ENCODE results near the gene VIPAS39. TPM values are rescaled to one million over a fixed set of nuclear protein-coding genes. Genes with fewer than 3 reads are reported as not detected.
"Not testable (repeated sequence)": the region's sequence is repeated elsewhere in the genome, so short reads cannot be mapped to it uniquely, and the experiment has no call there.

The VIPAS39 gene
- total RNA-seq, 1 experiment from 2014 or later, result 28.1 TPM

DNA sequence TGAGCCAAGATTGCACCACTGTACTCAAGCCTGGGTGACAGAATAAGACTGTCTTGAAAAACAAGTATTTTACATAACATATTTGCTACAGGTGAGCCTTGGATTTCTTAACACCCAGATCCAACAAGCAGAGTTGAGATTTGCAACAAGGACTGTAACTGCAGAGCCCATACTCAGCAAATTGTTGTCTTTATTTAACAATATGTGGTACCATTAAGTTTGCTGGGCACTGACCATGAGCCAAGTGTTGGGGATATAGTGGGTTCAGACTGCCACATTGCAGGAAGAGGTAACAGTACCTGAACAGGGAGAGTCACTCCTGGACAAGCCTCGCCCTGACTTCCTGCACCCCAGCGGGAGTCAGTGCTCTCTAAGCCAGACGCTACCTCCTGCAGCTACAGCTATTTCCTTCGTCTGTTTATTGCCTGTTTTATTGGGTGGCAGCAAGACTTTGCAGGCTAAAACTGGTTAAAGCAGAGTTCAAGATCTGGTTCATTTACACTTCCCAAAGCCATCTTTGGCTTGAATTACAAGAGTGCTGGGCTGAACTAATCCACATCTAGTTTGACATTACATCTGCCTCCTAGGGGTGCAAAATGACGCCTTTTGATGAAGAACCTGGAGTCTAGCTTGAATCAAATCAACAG is 12.9 kb upstream of the VIPAS39 start:
- DNase-seq (ENCODE audit: low spot score), result no peak

DNA sequence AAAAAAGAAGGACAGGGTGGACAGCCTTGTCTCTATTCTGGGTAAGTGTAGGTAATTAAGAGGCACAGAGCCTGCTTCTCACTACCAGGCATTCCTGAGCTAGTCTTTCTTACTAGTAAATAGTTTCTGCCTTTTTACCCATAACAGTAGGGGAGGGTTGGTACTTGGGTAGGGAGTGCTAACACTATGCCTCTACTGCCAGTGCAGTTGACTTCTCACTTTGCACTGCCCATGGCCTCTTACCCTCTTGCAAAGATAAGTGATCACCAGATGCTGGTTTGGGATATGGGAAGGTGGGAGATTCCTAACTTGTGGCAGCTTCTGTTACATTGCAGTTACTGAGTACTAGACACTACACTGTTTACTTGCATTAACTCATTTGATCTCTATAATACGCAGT is 12.1 kb upstream of the VIPAS39 start:
- DNase-seq (ENCODE audit: low spot score), result no peak

DNA sequence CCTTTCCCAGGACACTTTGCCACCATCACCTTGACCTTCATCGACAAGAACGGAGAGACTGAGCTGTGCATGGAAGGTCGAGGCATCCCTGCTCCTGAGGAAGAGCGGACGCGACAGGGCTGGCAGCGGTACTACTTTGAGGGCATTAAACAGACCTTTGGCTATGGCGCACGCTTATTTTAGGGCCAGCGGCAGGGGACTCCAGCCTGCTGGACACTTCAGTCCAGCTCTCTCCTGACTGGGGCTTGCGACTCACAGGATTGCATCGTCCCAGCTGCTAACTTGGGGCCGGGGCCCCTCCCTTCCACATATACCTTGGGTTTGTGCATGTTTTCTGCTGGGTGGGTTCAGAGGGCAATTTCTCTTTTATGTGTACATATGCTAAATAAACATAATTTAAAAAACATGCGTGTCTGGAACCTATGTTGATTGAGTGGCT is 11.7 kb upstream of the VIPAS39 start:
- DNase-seq (ENCODE audit: low spot score), result no peak

DNA sequence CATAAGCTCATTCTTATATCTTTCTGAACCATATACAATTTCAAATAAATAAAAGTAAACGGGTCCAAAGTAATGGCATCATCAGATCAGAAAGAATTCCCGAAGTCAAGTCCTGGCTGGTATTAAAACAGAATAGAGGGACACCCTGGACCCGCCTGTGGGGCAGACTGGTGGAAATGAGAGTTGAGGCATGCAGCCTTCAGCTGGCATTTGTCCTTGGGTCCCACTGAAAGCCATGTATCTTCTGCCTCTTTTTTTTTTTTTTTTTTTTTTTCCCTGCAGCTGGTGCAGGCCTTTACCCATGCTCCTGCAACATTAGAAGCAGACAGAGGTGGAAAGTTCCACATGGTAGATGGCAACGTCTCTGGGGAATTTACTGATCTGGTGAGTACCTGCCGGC is 10.4 kb upstream of the VIPAS39 start:
- DNase-seq (ENCODE audit: low spot score), result no peak

DNA sequence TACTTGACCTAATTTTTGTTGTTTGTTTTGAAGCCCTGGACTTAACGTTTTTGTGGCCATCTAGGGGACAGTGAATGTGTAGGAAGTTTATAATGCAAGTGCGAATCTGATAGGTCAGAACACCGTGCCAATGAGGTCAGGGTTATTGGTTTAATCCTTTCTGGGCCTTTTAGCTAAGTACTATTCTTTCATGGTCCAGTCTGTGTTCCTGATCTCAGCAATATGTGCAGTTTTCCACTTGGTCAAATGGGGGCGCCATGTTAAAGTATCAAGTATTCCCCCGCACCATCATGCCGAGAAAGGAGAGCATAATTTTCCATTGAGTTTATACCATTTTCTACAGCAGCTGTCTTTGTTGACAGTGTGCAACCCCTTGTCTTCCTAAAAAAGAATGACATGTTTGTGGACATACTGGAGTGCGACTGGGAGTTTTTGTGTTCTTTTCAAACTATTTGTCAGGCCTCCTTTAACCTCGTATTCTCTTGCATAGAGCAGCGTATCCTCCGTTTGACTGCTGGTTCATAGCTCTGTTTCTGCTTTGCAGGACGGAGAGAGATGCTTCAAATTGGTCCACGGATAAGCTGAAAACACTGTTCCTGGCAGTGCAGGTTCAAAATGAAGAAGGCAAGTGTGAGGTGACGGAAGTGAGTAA is 1.8 kb upstream of the VIPAS39 start:
- peak; percentile 45 for DNase-seq (ENCODE audit: low spot score)

DNA sequence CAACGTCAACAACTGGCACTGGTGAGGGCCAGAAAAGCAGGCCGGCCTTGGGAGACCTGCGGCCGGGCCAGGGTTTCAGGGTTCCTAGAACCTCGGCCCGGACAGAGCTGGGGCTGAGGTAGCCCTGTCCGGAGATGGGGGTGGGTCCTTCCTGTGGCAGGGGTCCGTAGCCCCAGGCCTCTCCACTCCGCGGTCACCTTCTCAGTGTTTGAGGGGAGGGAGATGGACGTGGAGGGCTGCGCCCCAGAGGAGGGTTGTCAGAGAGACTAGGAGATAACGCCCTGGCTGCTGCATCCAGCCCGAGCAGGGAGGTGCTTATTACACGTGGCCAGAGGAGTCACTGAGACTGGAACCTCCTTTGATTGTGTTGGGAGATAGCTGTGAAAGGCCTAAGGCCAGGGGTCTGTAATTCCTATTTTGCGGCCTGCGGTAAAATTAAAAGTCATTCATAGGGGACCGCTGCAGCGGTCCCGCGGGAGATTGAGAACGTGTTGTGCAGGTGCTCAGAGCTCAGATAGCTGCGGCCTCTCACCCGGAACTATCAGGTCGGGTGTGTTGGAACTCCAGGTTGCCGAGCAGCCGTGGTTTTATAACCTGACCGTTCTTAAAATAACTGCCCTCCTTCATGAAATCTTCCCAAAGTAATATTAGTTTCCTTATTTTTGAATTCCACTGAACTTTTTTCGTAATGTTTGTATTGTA is 999 bp upstream of the VIPAS39 start:
- DNase-seq (ENCODE audit: low spot score), result no peak

DNA sequence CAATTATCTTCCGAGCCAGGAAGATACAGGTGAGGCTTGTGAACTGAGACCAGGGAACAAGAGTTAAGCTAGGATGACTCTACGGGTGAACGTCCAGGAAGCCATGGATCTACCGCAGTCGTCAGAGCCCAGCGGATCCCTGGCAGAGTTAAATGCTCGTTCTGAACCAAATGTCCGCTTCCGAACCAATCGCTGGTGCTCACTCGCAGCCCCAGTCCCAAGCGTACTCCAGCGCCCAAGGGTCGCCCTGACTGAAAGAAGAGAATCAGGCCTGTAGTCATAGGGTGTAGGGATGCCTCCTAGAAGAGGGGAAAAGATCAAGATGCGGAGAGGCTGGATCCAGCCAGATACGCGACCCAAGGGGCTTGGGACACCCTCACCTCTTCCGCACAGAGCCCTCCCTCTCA is 283 bp downstream of the VIPAS39 start:
- no peak for DNase-seq (ENCODE audit: low spot score)

DNA sequence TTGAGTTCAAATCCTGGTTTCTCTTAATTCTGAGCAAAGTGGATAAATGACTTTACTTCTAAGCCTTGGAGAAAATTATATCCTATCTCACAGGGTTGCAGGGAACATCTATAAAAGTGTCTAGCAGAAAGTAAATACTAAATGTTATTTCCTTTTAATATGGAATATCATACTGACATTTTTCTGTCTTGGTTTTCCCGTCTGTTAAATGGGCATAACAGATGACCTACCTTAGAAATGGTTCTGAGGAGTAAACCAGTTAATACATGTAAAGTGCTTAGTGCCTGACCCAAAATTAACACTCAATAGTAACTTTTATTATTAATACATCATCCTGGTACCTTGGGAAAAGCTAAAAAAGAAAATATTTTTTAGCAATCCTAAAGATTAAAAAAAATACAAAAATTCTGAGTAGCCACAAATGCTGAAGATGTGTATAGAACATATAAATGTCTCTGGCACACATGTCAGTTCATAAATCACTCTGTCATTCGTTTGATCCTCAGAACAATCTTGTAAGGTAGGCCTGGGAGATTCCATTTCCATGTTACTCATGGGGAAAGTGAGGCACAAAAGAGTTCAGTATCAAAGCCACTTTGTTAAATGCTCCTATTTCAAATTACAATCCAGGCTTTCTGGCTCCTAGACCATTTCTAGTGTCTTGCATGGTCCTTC is 1.3 kb downstream of the VIPAS39 start:
- DNase-seq (ENCODE audit: low spot score), result no peak

DNA sequence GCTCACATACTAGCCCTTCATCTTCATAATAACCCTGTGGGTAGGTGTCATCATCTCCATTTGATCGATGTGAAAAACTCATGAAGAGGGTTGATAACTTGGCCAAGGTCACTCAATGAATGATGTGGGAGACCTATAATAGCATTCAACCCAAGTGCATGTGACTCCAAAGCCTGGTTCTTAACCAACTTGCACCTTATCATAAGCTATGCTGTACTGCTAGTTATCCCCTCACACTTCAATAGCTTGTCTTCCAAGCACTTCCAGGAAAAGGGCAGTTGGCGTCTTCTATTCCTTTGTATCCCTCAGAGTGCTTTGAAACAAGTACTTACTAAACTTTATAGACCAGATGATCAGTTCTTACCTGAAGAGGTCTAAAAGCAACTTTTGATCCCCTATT is 15.2 kb downstream of the VIPAS39 start:
- no peak for DNase-seq (ENCODE audit: low spot score)

DNA sequence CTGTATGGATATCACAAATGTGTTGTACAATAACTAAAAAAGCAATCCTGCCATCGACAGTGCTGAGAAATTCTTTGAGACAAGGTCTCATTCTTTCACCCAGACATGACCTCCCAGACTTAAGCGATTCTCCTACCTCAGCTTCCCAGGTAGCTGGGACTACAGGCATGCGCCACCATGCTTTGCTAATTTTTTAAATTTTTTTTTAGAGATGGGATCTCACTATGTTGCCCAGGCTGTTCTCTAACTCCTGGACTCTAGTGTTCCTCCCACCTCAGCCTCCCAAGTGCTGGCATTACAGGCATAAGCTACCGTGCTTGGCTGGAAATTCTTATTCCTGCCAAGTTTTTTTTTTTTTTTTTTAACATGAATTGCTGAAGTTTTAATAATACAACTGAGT is 17.5 kb downstream of the VIPAS39 start:
- DNase-seq (ENCODE audit: low spot score), result no peak

DNA sequence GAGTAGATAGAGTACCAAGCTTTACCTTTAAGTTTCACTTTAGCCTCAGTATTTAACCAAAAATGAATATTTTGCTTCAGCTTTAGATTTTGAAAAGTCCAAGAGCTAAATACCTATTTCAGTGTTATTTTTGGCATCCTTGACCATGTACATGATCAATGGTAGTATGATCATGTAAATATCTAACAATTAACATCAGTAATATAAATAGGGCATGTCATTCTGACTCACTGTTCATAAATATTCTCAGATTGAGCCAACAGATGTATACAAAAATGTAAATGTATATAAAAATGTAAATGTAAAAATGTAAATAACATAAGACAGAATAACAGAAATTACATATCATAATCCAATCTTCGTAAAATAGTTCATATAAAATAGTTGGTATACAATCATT is 18.8 kb downstream of the VIPAS39 start:
- DNase-seq (ENCODE audit: low spot score), result no peak

DNA sequence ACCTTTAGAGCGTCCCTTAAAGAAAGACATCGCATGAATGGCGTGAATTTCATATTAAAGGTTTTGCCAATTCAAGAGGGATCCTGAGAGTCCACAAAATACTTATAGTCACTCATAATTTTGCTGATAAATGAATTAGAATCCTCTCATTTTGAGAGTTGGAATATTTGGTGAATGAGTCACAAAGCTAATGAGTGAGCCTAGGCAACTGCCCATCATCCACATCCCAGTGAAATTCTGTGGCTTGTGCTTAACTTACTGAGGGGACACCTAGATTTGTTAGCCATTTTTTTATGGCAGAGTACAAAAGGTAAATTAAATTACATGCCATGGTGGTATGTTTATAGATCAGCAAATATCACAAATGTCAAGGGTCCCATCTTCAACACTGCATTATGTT is 21.4 kb downstream of the VIPAS39 start:
- no peak for DNase-seq (ENCODE audit: low spot score)

DNA sequence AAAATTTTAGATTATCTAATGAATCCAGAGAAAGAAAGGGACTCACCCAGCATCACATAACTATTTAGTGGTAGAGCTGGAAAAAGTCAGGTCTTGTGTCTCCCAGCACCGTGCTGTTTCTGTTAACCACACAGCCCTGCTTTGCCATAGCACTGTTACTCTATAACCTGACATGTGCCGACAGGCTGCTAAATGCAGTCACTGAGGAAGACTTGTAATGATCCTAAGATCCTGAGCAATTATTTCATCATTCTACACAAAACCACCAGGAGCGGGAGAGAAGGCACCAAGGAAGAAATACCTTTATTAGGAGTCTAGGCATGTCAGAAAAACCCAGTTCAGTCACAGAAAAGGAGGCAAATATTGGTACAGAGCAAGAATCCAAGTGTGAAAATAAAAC is 31.0 kb downstream of the VIPAS39 start:
- no peak for DNase-seq (ENCODE audit: low spot score)

DNA sequence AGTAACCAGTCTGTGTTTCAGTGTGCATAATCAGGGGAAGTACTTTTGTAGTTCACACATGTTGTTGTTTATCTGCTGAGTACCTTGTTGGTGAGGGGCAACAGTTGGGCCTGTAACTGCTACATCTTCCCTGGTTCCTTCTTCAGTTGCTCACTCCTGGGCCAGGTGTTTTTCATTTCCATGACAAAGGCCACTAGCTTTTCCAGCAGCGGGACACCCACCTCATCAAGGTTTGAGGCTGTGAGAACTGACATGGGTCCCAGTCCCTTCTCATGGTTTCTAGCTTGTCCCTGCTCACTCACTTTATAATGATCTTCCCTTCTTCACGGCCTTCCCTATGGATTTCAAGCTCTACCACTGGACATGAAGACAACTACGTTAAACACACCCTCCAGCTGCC is 32.5 kb downstream of the VIPAS39 start:
- no peak for DNase-seq (ENCODE audit: low spot score)

DNA sequence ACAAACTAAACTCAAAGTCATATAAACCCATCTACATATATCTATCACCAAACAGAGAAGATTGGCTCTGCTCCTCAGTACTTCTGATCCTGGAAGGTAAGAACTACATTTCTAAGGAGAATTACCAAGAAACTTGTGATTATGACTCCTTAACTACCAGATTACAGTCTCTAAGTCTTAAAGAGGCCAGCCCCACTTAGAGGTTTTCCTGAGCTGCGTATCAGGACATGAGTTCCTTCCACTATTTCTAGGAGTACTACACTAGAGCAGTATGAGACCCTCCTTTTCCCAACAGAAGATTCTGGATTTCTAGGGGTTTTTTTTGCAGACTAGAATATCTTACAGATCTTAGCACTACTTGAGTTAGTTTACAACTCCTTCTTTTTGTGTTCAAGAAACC is 34.0 kb downstream of the VIPAS39 start, which contains the start of gene NOXRED1:
NOXRED1 (minus strand) TSS at position 101 of the 400 bp plus-strand sequence. CDS start 634 bp downstream, outside the sequence.
- DNase-seq (ENCODE audit: low spot score), result no peak

DNA sequence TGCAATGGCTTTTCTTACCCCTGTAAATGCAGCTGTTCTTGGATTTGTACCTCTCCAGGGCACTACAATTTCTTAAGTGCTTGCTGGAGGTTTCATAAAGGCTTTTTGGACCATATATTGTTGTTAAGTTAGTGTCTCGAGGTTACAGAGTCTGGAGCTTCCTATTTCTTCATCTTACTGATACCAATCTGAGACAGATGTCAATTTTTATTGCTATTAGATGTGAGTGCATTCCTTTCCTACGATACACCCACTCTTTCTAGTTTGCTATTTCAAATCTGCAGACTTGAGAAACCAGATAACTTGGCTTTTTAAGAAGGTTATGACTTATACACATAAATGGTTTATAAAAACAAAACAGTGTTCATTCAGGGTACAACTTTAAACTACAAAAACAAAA is 36.2 kb downstream of the VIPAS39 start:
- DNase-seq (ENCODE audit: low spot score), result no peak

DNA sequence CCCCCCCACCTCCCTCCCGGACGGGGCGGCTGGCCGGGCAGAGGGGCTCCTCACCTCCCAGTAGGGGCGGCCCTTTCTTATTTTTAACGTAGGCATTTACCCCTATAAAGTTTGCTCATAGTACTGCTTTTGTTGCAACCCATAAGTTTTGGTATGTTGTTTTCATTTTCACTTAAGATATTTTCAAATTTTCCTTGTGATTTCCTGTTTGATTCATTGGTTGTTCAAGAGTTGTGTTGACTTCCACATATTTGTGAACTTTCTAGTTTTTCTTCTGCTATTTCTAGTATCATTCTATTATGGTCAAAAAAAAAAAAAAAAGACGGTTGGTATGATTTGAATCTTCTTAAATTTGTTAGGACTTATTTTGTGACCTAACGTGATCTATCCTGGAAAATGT is 40.6 kb downstream of the VIPAS39 start:
- no peak for DNase-seq (ENCODE audit: low spot score)

DNA sequence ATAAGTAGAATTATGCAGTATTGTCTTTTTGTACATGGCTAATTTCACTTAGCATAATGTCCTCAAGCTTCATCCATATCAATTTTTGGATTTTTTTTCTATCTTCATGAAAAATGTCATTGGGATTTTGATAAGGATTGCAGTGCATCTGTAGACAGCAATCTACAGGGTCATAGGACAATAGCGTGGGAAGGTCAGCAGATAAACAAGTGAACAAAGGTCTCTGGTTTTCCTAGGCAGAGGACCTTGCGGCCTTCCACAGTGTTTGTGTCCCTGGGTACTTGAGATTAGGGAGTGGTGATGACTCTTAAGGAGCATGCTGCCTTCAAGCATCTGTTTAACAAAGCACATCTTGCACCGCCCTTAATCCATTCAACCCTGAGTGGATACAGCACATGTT is 41.3 kb downstream of the VIPAS39 start:
- DNase-seq (ENCODE audit: low spot score), result not testable (repeated sequence)

DNA sequence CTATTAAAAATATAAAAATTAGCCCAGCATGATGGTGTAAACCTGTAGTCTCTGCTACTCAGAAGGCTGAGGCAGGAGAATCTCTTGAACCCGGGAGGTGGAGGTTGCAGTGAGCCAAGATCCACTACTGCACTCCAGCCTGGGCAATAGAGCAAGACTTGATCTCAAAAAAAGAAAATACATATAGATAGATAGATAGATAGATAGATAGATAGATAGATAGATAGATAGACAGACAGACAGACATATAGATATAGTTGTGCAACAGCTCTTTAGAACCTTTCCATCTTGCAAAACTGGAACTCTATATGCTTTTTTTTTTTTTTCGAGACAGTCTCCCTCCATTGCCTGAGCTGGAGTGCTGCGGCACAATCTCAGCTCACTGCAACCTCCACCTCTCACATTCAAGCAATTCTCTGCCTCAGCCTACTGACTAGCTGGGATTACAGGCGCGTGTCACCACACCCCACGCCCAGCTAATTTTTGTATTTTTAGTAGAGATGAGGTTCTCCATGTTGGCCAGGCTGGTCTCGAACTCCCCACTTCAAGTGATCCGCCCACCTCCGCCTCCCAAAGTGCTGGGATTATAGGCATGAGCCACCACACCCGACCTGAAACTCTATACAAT is 41.9 kb downstream of the VIPAS39 start:
- not testable (repeated sequence) for DNase-seq (ENCODE audit: low spot score)

DNA sequence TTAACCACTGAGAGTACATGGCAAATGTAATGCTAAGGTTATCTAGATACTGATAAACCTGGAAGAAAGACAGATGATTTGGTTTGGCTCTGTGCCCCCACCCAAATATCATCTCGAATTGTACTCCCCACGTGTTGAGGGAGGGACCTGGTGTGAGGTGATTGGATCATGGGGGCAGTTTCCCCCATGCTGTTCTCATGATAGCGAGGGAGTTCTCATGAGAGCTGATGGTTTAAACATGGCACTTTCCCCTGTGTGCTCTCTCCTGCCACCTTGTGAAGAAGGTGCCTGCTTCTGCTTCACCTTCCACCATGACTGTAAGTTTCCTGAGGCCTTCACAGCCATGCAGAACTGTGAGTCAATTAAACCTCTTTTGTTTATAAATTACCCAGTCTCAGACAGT is 48.3 kb downstream of the VIPAS39 start:
- DNase-seq (ENCODE audit: low spot score), result peak; percentile 47

DNA sequence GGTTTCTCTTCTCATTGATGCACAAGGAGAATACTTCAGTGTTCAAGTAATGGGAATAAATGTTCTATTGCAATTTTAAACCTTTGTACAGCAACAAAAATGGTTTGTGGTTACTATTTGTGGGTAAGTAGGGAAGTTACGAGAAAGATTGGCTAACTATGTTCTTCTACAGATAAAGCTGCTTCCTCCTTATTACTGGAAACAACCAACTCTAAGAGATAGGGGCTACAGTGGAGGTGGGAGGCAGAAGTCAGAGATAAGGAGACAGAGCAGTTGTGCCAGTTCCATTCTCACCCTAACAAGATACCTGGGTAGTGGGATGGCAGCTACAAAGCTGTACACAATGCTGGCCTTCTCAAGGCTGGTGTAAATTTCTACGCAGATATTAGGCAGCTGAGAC is 50.2 kb downstream of the VIPAS39 start:
- no peak for DNase-seq (ENCODE audit: low spot score)

DNA sequence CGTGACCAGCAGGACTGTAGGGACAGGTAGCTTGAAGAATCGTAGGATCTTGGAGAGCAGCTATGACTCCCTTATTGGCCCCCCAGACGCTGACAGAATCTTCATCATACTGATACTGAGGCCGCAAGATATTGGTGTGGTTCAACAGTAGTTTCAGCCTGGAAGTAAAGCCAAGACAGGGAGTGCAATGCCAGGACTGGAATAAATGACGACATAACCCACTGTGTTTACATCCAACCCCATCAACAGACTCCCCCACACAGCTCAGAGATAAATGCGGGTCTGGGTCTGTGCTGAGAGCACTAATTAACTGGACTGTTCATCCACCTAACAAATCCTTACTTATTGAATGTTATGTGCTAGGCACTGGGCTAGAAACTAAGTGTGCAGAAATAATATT is 50.7 kb downstream of the VIPAS39 start:
- peak; percentile 16 for DNase-seq (ENCODE audit: low spot score)

All from H4 (cell line).